GM18867 (cell line): ENCODE results near the gene ZDHHC7.

ENCODE experiments used
- ATAC-seq: cut with Tn5 transposase; IDR thresholded peaks from one replicate; pipeline ENCODE4 v1.9.1; 2021; ENCODE audit warnings: mild to moderate bottlenecking, moderate library complexity; ENCODE audit not compliant: unreplicated experiment

ZDHHC7 gene

DNA sequence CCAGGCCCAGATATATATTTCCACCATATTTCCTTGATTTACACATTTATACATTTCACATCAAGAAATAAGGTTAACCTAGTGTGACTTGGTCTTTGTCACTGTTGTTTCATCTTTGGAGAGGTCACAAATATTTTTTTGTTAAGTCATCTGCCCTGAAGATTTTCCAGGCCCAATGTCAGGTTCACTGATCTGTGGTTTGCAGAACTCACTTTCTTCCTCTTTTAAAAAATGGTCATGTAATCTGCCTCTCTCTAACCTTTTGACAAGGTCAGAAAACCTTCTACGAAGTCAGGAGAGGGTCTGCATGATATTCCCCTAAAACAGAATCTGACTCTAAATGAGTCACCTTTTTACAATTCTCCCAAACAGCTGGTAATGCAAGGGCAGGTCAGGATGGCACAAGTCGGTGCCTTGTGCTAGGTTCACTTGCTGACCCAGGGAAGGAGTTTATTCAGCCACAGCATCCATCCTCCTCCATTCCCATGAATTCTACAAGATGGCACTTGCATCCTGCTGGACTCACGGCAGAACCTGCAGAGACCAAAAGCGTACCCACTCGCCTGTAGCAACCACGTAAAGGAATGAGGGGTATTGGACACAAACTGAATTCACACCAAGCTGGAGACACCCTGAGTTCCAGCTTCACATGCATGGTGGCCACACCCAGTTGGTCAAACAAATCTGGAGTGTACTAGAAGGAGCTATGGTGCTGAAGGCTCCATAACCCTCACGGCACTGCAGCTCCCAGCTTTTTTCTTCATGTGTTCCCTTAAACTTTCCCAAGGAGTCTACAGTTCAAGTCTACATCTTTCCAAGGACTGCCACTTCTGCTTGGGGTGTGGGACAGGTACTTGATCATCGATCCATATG lies 14.7 kb upstream of the ZDHHC7 start:
- ATAC-seq, result no peak

DNA sequence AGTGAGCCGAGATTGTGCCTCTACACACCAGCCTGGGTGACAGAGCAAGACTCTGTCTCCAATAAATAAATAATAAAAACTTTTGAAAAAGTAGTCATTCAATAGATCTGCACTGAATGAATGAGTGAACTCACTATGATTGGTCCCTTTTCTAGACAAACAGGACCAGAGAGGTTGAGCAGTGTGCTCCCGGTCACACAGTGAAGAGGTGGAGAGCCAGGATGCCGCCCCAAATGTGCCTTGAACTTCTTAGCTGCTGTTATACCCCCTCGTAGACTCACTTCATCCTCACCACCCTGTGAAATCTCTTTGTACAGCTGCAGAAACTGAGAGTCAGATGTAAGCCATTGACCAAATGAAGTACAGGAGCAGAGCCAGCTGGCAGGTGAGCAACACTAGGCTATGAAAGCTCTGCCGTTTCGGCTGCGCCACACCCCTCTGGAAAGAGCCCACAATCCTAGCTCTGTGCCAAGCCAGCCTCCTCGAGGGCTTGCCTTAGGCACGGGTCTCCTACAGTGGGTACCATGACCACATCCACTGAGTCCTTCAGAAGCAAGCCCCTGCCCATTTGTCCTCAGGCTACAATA lies 8.4 kb upstream of the ZDHHC7 start:
- ATAC-seq, result no peak

- ATAC-seq, result no peak
These were observed 7.3 kb upstream of the ZDHHC7 start for GRCh38 chr16:85018529-85019236.

DNA sequence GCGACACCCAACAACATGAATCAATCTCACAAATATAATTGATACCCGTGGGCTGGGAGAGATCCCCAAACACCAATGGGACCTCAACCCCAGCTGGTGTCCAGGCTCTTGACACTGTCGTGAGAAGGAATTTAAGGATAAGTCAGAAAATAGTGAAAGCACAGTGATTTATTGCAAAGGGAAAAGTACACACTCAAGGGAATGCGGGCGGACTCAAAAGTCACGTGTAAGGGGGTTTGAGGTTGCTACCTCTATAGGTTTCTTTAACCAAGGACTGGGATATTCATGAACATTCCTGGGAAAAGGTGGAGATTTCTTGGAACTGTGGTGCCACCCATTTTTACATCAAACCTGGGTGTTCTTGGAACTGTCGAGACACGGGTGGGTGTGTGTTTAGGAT lies 6.3 kb upstream of the ZDHHC7 start:
- ATAC-seq, result no peak

DNA sequence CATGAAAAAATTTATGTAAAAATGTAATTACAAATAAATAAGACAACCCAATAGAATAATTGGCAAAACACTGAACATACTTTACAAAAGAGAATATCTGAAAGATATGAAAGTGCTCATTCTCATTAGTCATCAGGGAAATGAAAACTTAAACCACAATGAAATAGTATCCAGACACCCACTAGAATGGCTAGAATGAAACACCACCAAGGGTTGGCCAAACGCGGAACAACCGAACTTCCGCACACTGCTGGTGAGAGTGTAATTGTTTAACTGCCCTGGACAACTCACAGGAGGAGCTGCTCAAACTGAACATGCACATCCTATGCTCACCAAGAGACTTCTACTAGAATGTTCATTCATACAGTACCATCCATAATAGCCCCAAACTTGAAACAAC lies 5.8 kb upstream of the ZDHHC7 start:
- ATAC-seq, result no peak

- no peak for ATAC-seq
These were observed 4.3 kb upstream of the ZDHHC7 start for GRCh38 chr16:85015481-85016187.

GRCh38 chr16:85014311-85014710 lies 3.0 kb upstream of the ZDHHC7 start:
- no peak for ATAC-seq

DNA sequence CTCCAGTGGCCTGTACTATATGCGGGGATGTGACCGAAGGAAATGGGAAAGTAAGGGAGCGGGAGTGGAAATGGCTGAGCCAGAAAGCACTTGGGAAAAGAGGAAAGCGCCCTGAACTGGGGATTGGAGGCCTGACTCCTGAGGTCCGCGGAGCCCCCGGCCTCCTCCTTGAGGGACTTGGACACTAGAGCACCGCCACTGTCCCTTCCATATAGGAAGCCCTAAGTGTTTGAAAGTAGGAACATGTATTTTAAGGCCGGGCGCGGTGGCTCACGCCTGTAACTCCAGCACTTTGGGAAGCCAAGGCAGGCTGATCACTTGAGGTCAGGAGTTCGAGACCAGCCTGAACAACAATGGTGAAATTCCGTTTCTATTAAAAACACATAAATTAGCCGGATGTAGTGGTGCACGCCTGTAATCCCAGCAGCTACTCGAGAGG lies 530 bp upstream of the ZDHHC7 start:
- peak; percentile 6 for ATAC-seq

- ATAC-seq, result no peak
These were observed 847 bp downstream of the ZDHHC7 start for GRCh38 chr16:85010446-85010930.

GRCh38 chr16:85008271-85008670 lies 3.1 kb downstream of the ZDHHC7 start:
- ATAC-seq, result no peak

DNA sequence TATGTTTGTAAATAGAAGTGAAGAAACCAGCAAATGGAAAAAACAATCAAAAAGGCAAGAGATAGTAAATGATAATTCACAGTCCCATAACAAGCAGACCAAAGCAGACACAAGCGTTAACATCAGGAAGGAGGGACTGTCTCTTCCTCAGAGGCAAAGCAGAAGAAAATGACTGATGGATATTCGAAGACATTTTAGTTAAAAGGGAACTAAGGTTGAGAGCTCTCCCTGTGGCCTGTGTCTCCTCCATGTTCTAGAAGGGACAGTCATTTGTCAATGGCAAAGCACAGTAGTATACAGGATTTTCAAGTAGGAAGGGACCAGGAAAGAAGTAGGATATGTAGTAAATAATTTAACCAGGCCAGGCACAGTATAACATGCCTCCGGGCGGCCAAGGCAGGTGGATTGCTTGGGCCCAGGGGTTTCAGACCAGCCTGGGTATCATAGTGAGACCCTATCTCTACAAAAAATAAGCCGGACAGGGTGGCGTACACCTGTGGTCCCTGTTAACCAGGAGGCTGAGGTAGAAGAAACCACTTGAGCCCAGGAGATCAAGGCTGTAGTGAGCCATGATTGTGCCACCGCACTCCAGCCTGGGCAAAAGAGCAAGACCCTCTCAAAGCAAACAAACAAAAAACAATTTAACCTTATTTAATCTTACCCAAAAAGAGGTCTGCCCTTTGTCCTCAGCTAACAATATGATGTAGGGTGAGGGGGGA lies 3.7 kb downstream of the ZDHHC7 start:
- no peak for ATAC-seq

DNA sequence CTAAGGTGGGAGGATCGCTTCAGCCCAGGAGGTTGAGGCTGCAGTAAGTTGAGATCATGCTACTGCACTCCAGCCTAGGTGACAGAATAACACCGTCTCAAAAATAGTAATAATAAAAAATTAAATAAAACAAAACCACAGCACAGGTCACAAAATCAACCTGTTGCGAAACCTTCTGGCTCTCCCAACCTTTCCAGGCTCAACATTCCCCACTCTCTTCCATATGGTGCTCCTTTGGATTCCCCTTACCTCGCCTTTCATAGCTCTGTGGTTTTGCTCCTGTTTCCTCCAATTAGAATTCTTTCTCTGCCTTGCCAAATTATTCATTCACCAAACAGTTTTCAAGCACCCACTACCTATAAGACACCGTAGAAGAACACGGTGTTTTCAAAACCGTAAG lies 4.7 kb downstream of the ZDHHC7 start:
- no peak for ATAC-seq

GRCh38 chr16:85005285-85006069 lies 5.9 kb downstream of the ZDHHC7 start:
- no peak for ATAC-seq

- no peak for ATAC-seq
These were observed 6.6 kb downstream of the ZDHHC7 start for GRCh38 chr16:85004587-85005205.

DNA sequence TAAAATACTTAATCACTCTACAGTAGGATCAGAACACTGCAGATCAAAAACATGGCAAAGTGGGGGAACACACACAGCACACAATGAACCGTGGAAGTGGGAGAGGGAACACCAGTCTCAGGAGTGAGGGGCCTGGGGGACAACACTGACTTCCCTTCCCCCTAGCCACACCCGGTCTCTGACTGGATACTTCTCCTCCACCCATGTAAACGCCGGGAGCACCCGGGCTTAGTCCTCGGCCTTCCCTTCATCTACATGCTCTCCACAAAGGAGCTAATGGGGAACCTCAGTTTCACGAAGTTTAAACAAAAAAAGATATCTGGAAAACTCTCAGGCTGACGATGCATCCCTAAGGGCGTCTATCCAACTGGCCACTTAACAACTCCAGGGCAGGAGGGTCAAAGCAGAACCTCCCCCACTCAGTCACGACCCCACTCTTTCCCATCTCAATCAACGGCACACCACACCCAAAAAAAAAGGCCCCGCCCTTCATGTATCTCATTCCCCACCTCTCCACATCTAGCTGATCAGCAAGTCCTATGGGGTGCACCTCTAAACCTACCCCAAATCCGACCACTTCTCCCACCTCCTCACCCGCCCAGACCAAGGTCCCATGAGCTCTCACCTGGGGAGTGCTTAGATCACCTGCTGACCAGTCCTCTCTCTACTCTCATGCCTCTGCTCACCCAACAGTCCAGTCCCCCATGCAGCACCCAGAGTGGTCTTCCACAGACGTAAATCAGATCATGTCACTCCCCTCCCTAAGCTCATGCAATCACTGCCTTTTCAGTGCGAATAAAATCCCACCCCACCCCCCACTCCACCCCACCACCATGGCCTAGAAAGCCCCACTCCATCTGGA lies 7.4 kb downstream of the ZDHHC7 start:
- no peak for ATAC-seq

DNA sequence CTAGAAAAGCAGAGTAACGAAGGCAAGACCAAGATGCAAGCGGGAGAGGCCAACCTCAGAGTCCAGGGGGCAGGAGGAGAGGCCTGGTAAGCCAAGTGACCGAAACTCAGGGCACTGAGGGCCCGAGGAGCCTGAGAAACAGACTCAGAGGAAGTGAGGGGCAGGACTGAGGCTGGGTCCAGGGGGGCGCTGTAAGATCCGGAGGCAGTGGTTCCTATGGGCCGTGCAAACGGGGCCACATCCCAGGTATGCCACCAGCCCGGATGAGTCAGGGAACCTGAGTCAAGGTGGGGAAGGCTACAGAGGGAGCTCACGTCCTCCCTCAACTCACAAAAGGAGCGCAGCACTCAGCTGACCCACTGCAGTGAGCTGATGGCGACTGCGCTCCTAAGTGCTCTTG lies 8.3 kb downstream of the ZDHHC7 start:
- ATAC-seq, result no peak

GRCh38 chr16:85002608-85003007 lies 8.7 kb downstream of the ZDHHC7 start:
- no peak for ATAC-seq

DNA sequence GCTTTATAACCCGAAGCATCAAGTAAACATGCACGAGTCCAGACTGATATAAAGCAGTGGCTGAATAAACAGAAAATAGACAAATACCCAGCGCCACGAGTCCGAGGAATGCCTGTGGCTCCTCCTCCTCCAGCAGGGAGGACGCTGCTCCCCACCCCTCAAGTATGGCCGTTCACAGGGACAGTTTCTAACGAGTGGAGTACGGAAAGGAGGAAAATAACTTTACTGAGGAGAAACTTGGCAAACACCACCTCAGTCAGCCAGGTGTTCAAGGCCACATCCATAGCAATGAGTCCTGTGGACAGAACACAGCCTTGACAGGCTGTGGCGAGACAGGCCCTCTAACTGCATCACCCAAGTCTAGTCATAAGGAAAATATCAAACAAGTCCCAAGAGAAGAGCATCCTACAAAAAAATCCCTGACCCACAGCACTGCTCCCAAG lies 9.2 kb downstream of the ZDHHC7 start:
- no peak for ATAC-seq
